ENCODE data around the gene SYTL3. TPM values are rescaled to one million over a fixed set of nuclear protein-coding genes. Genes with fewer than 3 reads are reported as not detected.

Gene SYTL3
- total RNA-seq, 6 donors from 2014 or later: 10.3 to 28.3 (median 20.0) TPM

DNA sequence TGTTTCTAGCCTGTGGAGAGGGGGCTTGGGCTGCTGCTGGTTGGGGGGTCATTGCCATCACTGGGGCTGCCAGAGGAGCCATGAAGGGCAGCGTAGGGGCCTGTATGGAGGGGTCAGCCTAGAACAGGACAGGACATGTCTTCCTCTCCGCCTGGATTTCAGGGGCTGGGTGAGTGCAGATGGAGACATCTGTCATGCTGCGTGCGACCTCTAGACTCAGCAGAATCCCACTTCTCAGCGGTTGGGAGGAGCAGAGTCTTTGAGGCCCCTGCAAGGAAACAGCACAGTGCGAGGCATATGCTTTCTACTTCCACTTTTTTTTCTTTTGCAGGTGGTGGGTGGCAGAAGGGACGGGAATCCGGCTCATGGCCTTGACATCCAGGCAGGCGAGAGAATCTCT, 101.4 kb downstream of the SYTL3 start:
- 90 to 91% methylated on average over 7 to 9 of the region's 9 CpGs for WGBS, 2 donors
- DNase-seq (no peak), ATAC-seq (ENCODE audit: low FRiP score in 2 of 2) (no peak)
- H3K9me3 ChIP-seq: no peaks in the 10 kb centered on the region
- H3K36me3 ChIP-seq: peaks cover 0 to 3% (median 0%) of the 10 kb centered on the region in 4 donors
- peaks cover 0 to 2% (median 0%) of the 10 kb centered on the region in 4 donors for H3K4me1 ChIP-seq
- no peak overlapping the region for H3K27ac ChIP-seq
- no peaks in the 10 kb centered on the region for H3K27me3 ChIP-seq
- TF ChIP-seq EP300 (IDR thresholded peaks at IDR 0.05) (no peak), POLR2AphosphoS5 (IDR thresholded peaks at IDR 0.05) (no peak), POLR2A (IDR thresholded peaks at IDR 0.05) (no peak)
- TF ChIP-seq, protein P1, sequence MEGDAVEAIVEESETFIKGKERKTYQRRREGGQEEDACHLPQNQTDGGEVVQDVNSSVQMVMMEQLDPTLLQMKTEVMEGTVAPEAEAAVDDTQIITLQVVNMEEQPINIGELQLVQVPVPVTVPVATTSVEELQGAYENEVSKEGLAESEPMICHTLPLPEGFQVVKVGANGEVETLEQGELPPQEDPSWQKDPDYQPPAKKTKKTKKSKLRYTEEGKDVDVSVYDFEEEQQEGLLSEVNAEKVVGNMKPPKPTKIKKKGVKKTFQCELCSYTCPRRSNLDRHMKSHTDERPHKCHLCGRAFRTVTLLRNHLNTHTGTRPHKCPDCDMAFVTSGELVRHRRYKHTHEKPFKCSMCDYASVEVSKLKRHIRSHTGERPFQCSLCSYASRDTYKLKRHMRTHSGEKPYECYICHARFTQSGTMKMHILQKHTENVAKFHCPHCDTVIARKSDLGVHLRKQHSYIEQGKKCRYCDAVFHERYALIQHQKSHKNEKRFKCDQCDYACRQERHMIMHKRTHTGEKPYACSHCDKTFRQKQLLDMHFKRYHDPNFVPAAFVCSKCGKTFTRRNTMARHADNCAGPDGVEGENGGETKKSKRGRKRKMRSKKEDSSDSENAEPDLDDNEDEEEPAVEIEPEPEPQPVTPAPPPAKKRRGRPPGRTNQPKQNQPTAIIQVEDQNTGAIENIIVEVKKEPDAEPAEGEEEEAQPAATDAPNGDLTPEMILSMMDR (IDR thresholded peaks at IDR 0.05): no peak
- no peak overlapping the region for H3K4me3 ChIP-seq

DNA sequence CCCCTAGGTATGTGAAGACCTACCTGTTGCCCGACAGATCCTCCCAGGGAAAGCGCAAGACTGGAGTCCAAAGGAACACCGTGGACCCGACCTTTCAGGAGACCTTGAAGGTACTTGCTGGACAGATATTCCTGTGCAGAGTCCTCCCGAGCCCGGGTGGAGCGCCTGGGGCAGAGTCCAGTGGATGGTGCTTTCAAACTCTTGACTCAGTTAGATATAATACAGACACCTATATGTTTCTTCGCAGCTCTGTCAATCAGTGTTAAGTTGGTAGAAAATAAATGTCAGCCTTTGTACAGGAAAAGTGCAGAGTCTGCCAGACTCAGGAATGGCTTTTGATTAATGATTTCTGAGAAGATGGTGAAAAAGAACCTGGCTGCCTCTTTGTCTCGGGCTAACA, 102.1 kb downstream of the SYTL3 start:
- H3K27me3 ChIP-seq: no peaks in the 10 kb centered on the region
- no peak overlapping the region for H3K4me3 ChIP-seq
- no peaks in the 10 kb centered on the region for H3K9me3 ChIP-seq
- TF ChIP-seq EP300 (IDR thresholded peaks at IDR 0.05): no peak
- TF ChIP-seq POLR2A (IDR thresholded peaks at IDR 0.05): no peak
- TF ChIP-seq, protein P1 (IDR thresholded peaks at IDR 0.05): no peak
- TF ChIP-seq POLR2AphosphoS5 (IDR thresholded peaks at IDR 0.05): no peak
- H3K36me3 ChIP-seq: peaks cover 0 to 3% (median 0%) of the 10 kb centered on the region in 4 donors
- 67 to 80% methylated on average over 9 of the region's 9 CpGs for WGBS, 2 donors
- peaks cover 0 to 2% (median 0%) of the 10 kb centered on the region in 4 donors for H3K4me1 ChIP-seq
- H3K27ac ChIP-seq: no peak overlapping the region
- ATAC-seq (ENCODE audit: low FRiP score in 2 of 2) (no peak), DNase-seq (no peak)

DNA sequence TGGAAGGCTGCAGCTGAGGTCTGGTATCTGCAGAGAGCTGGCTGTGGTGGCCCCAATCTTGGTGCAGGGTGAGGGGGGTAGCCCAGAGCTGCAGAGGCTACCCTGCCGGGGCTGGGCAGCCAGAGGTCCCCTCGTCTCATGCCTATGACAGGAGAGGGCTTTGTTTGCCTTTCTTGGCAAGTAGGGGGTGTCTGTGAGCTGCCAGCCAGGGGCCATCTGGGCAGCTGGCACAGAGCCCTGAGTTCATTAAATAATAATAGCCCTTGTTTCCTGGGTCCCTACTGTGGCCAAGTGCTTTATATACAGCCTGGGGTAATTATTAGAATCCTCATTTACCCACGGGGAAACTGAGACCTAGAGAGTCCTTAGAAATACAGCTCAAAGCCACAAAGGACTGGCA, 102.8 kb downstream of the SYTL3 start:
- 41 to 50% methylated on average over 3 of the region's 3 CpGs for WGBS, 2 donors
- DNase-seq: peak in 1 of 2 donors; percentile 55
- no peak overlapping the region for H3K4me3 ChIP-seq
- no peaks in the 10 kb centered on the region for H3K27me3 ChIP-seq
- H3K9me3 ChIP-seq: no peaks in the 10 kb centered on the region
- peaks cover 0 to 6% (median 1%) of the 10 kb centered on the region in 4 donors for H3K36me3 ChIP-seq
- peaks cover 0 to 2% (median 0%) of the 10 kb centered on the region in 4 donors for H3K4me1 ChIP-seq
- TF ChIP-seq, protein P1 (IDR thresholded peaks at IDR 0.05): no peak
- no peak for TF ChIP-seq EP300 (IDR thresholded peaks at IDR 0.05)
- H3K27ac ChIP-seq: no peak overlapping the region
- no peak for ATAC-seq (ENCODE audit: low FRiP score in 2 of 2)

DNA sequence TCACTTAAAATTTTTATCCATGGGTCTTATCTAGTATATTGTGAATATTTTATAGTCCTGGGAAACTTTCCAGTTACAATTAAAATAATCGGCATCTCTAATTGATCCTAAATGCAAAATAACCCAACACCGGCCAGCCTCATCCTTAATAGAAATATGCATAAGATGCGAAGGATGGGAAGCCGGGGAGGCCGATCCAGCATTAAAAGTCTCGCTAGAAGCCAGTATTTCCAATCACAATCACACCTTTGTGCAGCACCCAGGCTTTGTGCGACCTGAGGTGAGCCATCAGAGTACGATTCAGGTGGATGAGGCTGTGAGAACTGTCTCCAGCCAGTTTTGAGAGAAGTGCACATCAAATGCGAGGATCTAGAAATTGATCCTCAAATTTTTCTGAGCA, 104.0 kb downstream of the SYTL3 start:
- no peak for ATAC-seq (ENCODE audit: low FRiP score in 2 of 2)
- 96 to 97% methylated on average over 9 of the region's 9 CpGs for WGBS, 2 donors

More for the DNA sequence above, 104.0 kb downstream of the SYTL3 start:
- Histone ChIP-seq H3K27ac (no peak overlapping the region), H3K4me1 (peaks cover 0 to 2% (median 0%) of the 10 kb centered on the region in 4 donors), H3K4me3 (no peak overlapping the region), H3K27me3 (no peaks in the 10 kb centered on the region), H3K36me3 (peaks cover 0 to 10% (median 1%) of the 10 kb centered on the region in 4 donors), H3K9me3 (no peaks in the 10 kb centered on the region)
- no peak for DNase-seq
- no peak for TF ChIP-seq POLR2A (IDR thresholded peaks at IDR 0.05)
- no peak for TF ChIP-seq POLR2AphosphoS5 (IDR thresholded peaks at IDR 0.05)
- TF ChIP-seq EP300 (IDR thresholded peaks at IDR 0.05): no peak
- TF ChIP-seq, protein P1 (IDR thresholded peaks at IDR 0.05): no peak

Measured in upper lobe of left lung (tissue), 6 donors.